Adipocyte (in vitro differentiated cells): ENCODE measurements around the gene MRPL27.

ENCODE experiments used
- DNase-seq: peaks from one replicate; pipeline ENCODE4 v3.0.0-alpha.2; 2015; ENCODE audit warnings: low read depth
- H3K27me3 ChIP-seq: replicated peaks from 2 replicates; pipeline ENCODE4 v1.7.0; 2013; ENCODE audit warnings: mild to moderate bottlenecking, low read length, moderate library complexity; ENCODE audit not compliant: control insufficient read depth, insufficient read depth
- H3K36me3 ChIP-seq: 2 replicates; pipeline ENCODE4 v1.7.0; 2013; ENCODE audit warnings: low read length, mild to moderate bottlenecking, moderate library complexity; ENCODE audit not compliant: control insufficient read depth, insufficient read depth, severe bottlenecking
- H3K4me1 ChIP-seq: 2 replicates; pipeline ENCODE4 v1.7.0; 2013; ENCODE audit warnings: mild to moderate bottlenecking, low read length, moderate library complexity; ENCODE audit not compliant: control insufficient read depth, insufficient read depth
- H3K4me3 ChIP-seq: 2 replicates; pipeline ENCODE4 v1.7.0; 2013; ENCODE audit warnings: mild to moderate bottlenecking, low read length, moderate library complexity
- H3K9ac ChIP-seq: 2 replicates; pipeline ENCODE4 v1.7.0; 2013; ENCODE audit warnings: mild to moderate bottlenecking, low read length, moderate library complexity
- H3K9me3 ChIP-seq: 2 replicates; pipeline ENCODE4 v1.7.0; 2013; ENCODE audit warnings: mild to moderate bottlenecking, low read length, moderate library complexity; ENCODE audit not compliant: control insufficient read depth

Gene MRPL27

GRCh38 chr17:50319306-50320004 is 53.5 kb downstream of the MRPL27 start:
- Histone ChIP-seq H3K9ac (no peak overlapping the region), H3K4me3 (no peak overlapping the region), H3K4me1 (no peaks in the 10 kb centered on the region), H3K36me3 (no peaks in the 10 kb centered on the region), H3K27me3 (no peaks in the 10 kb centered on the region), H3K9me3 (no peaks in the 10 kb centered on the region)
- no peak for DNase-seq

GRCh38 chr17:50318501-50319285 is 54.3 kb downstream of the MRPL27 start:
- Histone ChIP-seq H3K4me3 (no peak overlapping the region), H3K9ac (no peak overlapping the region), H3K36me3 (no peaks in the 10 kb centered on the region), H3K4me1 (no peaks in the 10 kb centered on the region), H3K9me3 (no peaks in the 10 kb centered on the region), H3K27me3 (no peaks in the 10 kb centered on the region)
- DNase-seq, result no peak
